Gastrocnemius medialis (tissue), 4 donors: ENCODE data around the gene CACNA1C.

Source experiments
- POLR2A ChIP-seq, 2 donors: fragments of 450-650 bp; IDR thresholded peaks; one replicate each; pipeline ENCODE4 v1.6.1; 2017; ENCODE audit warnings: antibody characterized with exemption in 2 of 2, mild to moderate bottlenecking in 2 of 2, moderate library complexity in 2 of 2
- TF ChIP-seq, protein P1 (sequence below), 5 experiments: fragments of 450-650 bp in 3 of 5; fragments of 200-600 bp in 2 of 5; sonication (generic) in 2 of 5; IDR thresholded peaks in 4 of 5; conservative IDR thresholded peaks in 1 of 5; 1 replicate in 4 of 5; 2 replicates in 1 of 5; pipeline ENCODE4 v1.5.1; 2016 to 2019; ENCODE audit warnings: antibody characterized with exemption in 5 of 5, mild to moderate bottlenecking in 3 of 5, moderate library complexity in 3 of 5

DNA sequence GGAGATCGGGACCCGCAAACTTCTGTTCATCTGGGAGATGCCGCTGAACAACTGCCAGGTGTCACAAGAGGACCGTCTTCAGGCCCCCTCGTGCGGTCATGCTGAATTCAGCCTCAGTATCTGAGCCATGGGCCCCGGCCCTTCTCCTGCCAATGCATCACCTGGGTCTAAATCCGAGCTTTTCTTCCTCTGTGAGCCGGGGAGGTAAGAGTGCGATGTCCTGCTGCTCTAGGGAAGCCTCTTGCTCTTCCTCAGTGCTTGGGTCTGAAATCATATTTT lies 586.2 kb downstream of the CACNA1C start:
- TF ChIP-seq, protein P1, sequence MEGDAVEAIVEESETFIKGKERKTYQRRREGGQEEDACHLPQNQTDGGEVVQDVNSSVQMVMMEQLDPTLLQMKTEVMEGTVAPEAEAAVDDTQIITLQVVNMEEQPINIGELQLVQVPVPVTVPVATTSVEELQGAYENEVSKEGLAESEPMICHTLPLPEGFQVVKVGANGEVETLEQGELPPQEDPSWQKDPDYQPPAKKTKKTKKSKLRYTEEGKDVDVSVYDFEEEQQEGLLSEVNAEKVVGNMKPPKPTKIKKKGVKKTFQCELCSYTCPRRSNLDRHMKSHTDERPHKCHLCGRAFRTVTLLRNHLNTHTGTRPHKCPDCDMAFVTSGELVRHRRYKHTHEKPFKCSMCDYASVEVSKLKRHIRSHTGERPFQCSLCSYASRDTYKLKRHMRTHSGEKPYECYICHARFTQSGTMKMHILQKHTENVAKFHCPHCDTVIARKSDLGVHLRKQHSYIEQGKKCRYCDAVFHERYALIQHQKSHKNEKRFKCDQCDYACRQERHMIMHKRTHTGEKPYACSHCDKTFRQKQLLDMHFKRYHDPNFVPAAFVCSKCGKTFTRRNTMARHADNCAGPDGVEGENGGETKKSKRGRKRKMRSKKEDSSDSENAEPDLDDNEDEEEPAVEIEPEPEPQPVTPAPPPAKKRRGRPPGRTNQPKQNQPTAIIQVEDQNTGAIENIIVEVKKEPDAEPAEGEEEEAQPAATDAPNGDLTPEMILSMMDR (IDR thresholded peaks at IDR 0.05 in 4 of 5, conservative IDR thresholded peaks at IDR 0.05 in 1 of 5): no peak
- no peak for TF ChIP-seq POLR2A (IDR thresholded peaks at IDR 0.05)
